H1 (cell line): Measurements from ENCODE around the gene URM1. TPM values are rescaled to one million over a fixed set of nuclear protein-coding genes. Genes with fewer than 3 reads are reported as not detected.

Source experiments
- CHD1 ChIP-seq: IDR thresholded peaks from 2 replicates; pipeline ENCODE4 v1.6.1; 2012; ENCODE audit warnings: low read depth, low read length, improper control_type of control experiment
- SP2 ChIP-seq: IDR thresholded peaks from 2 replicates; pipeline ENCODE4 v1.6.1; 2012; ENCODE audit warnings: mild to moderate bottlenecking, low read length, inconsistent platforms
- TBP ChIP-seq: IDR thresholded peaks from 2 replicates; pipeline ENCODE4 v1.6.1; 2011; ENCODE audit warnings: low read depth, low read length, improper control_type of control experiment
- polyA plus RNA-seq, 7 experiments: library from polyadenylated mRNA; depleted of rRNA in 3 of 7; stranded (reverse) in 5 of 7; unstranded in 2 of 7; fragments of >200 nt in 5 of 7; fragments of 200-250 nt in 2 of 7; gene quantifications; 1 replicate in 5 of 7; 2 replicates in 1 of 7; 4 replicates in 1 of 7; pipeline versions ENCODE4 v1.2.1 to v1.2.3, GENCODE V29; 2011 to 2013; ENCODE audit warnings: missing spikeins in 2 of 7, mixed read lengths in 2 of 7
- total RNA-seq: library from RNA; stranded (reverse); fragmentation: NEBNext Ultra II Directional; extraction: Animal tissue kit (Norgen Biotek cat#: 25700); gene quantifications from 2 replicates; pipeline ENCODE4 v1.2.1, GENCODE V29; 2021

Gene URM1
- total and polyA plus RNA-seq, 2 of the 8 experiments (the other 6 are each of a cell fraction or from before 2014, with no cell fraction given) = 58.3 to 62.3 TPM

DNA sequence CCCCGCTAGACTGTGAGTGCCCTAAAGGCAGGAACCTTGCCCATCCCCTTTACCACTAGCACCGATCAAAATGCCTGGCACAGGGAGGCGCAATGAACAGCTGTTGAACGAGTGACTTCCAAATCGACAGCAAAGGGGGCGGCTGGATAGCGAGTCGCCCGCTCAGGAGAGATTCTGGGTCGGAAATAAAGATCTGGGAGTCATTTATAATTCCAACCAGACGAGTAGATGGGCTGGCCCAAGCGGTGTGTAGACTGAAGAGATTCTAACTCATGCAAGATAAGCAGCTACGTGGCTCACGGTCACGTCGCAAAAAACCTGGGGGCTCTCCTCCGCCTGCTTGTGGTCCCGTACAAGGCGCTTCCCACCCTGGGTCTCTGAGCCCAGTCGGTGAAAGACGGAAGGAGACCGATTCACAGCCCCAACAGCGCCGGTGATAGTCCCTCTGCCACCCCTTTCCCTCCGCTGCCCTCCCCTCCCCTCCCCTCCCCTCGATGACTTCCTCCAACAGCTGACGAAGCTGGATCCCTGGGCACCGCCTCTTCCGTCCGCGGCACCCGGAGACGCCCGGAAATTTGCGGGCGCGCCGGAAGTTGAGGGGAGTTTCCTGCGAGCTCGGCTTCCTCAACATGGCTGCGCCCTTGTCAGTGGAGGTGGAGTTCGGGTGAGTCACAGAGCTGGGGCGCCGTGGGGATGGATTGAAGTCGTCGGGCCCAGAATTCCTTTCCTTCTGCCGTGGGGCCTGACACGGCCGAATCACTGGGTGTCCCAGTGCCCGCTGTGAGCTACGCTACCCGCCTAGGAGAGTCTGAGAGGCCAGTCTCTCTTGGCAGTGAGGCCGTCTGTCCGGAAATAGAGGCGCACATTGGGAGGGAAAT, at the start of gene URM1 (continued):
- TF ChIP-seq SP2 = no peak
- TF ChIP-seq TBP = peak; percentile 66; the same call in 1 of the 2 replicates
- no peak for TF ChIP-seq CHD1
- TF ChIP-seq, all 59 proteins: peak for 19
